Breast epithelium (tissue), 4 donors: Measurements from ENCODE around the gene CRYBG3. TPM values are rescaled to one million over a fixed set of nuclear protein-coding genes. Genes with fewer than 3 reads are reported as not detected.
A peak's percentile ranks its signal among the peaks of the same experiment; 100 is the strongest.

Experiments
- DNase-seq, 2 donors: peaks; one replicate each; pipeline ENCODE4 v3.0.0-alpha.2; 2019; ENCODE audit warnings: low spot score in 2 of 2
- H3K27ac ChIP-seq, 2 donors: fragments of 200-600 bp; sonication (generic) in 1 of 2; one replicate each; pipeline ENCODE4 v1.5.1; 2016 to 2019; ENCODE audit warnings: mild to moderate bottlenecking in 1 of 2
- H3K27me3 ChIP-seq, 2 donors: fragments of 200-600 bp; sonication (generic) in 1 of 2; one replicate each; pipeline versions ENCODE4 v1.5.1 to v1.6.0; 2017 to 2019; ENCODE audit warnings: control low read depth in 1 of 2, mild to moderate bottlenecking in 1 of 2
- H3K36me3 ChIP-seq: fragments of 200-600 bp; one replicate; pipeline ENCODE4 v1.5.1; 2019
- H3K4me1 ChIP-seq, 2 donors: fragments of 200-600 bp; sonication (generic); one replicate each; pipeline ENCODE4 v1.5.1; 2016 to 2019; ENCODE audit warnings: control low read depth in 1 of 2
- H3K4me3 ChIP-seq, 3 donors: fragments of 200-600 bp; sonication (generic); 1 replicate in 2 of 3; 2 replicates in 1 of 3; pipeline ENCODE4 v1.5.1; 2016 to 2019; ENCODE audit warnings: mild to moderate bottlenecking in 3 of 3, moderate library complexity in 2 of 3
- H3K9me3 ChIP-seq, 2 donors: fragments of 200-600 bp; sonication (generic) in 1 of 2; one replicate each; pipeline ENCODE4 v1.5.1; 2016 to 2019; ENCODE audit warnings: control low read depth in 1 of 2
- POLR2A ChIP-seq: fragments of 450-650 bp; IDR thresholded peaks from one replicate; pipeline ENCODE4 v1.6.1; 2016; ENCODE audit warnings: antibody characterized with exemption, mild to moderate bottlenecking, moderate library complexity
- POLR2AphosphoS5 ChIP-seq, 3 donors: sonication (generic); formaldehyde crosslinking; IDR thresholded peaks; one replicate each; pipeline ENCODE4 v1.6.1; 2017; ENCODE audit warnings: antibody characterized with exemption in 3 of 3
- intact Hi-C: fragments of 100-400 bp; cut with DNase I; formaldehyde crosslinking; loops from one replicate; pipeline ENCODE4 v1.15.1; 2023; ENCODE audit warnings: low total_unique reads
- total RNA-seq, 3 donors: library from RNA; depleted of rRNA; stranded (reverse); fragments of >200 nt; gene quantifications; one replicate each; pipeline ENCODE4 v1.1.0, GENCODE V29; 2016
- TF ChIP-seq, protein P1 (sequence below), 3 donors: fragments of 450-650 bp; IDR thresholded peaks; one replicate each; pipeline ENCODE4 v1.5.1; 2016 to 2017; ENCODE audit warnings: antibody characterized with exemption in 3 of 3, mild to moderate bottlenecking in 3 of 3, moderate library complexity in 3 of 3

The CRYBG3 gene
- total RNA-seq, 3 donors from 2014 or later: 25.5 to 37.9 (median 28.5) TPM

DNA sequence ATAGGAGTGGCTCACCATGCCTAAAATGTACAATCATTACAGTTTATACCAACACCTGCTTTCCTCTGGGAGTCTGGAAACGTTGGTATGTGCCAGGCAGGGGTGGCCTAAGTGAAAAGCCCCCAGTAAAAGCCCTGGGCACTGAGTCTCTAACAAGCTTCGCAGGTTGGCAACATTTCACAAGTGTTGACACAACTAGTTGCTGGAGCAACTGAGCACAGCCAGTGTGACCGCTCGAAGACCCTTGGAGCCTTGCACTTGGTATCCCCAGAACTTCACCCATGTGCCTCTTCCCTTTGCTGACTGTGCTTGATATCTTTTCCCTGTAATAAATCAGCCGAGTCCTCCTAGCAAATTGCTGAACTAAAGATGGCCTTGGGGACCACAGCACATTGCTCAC is 147.7 kb downstream of the CRYBG3 start:
- intact Hi-C loops: no loop called here
- H3K4me1 ChIP-seq: peaks cover 2 to 5% of the 10 kb centered on the region in 2 donors
- no peak overlapping the region for H3K27ac ChIP-seq
- no peak overlapping the region for H3K4me3 ChIP-seq
- no peaks in the 10 kb centered on the region for H3K36me3 ChIP-seq
- no peaks in the 10 kb centered on the region for H3K27me3 ChIP-seq
- DNase-seq: no peak
- H3K9me3 ChIP-seq: no peaks in the 10 kb centered on the region
- TF ChIP-seq POLR2A (no peak), POLR2AphosphoS5 (IDR thresholded peaks at IDR 0.05) (no peak)
- TF ChIP-seq, protein P1, sequence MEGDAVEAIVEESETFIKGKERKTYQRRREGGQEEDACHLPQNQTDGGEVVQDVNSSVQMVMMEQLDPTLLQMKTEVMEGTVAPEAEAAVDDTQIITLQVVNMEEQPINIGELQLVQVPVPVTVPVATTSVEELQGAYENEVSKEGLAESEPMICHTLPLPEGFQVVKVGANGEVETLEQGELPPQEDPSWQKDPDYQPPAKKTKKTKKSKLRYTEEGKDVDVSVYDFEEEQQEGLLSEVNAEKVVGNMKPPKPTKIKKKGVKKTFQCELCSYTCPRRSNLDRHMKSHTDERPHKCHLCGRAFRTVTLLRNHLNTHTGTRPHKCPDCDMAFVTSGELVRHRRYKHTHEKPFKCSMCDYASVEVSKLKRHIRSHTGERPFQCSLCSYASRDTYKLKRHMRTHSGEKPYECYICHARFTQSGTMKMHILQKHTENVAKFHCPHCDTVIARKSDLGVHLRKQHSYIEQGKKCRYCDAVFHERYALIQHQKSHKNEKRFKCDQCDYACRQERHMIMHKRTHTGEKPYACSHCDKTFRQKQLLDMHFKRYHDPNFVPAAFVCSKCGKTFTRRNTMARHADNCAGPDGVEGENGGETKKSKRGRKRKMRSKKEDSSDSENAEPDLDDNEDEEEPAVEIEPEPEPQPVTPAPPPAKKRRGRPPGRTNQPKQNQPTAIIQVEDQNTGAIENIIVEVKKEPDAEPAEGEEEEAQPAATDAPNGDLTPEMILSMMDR (IDR thresholded peaks at IDR 0.05): no peak

- no peak for TF ChIP-seq POLR2A
- TF ChIP-seq, protein P1 (IDR thresholded peaks at IDR 0.05): no peak
- no peak for TF ChIP-seq POLR2AphosphoS5 (IDR thresholded peaks at IDR 0.05)
- intact Hi-C loops: no loop called here
- peak overlapping the region in 1 of 2 donors; percentile 93 for H3K27ac ChIP-seq
- H3K4me3 ChIP-seq: no peak overlapping the region
- peaks cover 2 to 5% of the 10 kb centered on the region in 2 donors for H3K4me1 ChIP-seq
- DNase-seq: no peak
- no peaks in the 10 kb centered on the region for H3K36me3 ChIP-seq
- H3K27me3 ChIP-seq: no peaks in the 10 kb centered on the region
- H3K9me3 ChIP-seq: no peaks in the 10 kb centered on the region
These were observed 148.3 kb downstream of the CRYBG3 start for GRCh38 chr3:97970156-97970555.

DNA sequence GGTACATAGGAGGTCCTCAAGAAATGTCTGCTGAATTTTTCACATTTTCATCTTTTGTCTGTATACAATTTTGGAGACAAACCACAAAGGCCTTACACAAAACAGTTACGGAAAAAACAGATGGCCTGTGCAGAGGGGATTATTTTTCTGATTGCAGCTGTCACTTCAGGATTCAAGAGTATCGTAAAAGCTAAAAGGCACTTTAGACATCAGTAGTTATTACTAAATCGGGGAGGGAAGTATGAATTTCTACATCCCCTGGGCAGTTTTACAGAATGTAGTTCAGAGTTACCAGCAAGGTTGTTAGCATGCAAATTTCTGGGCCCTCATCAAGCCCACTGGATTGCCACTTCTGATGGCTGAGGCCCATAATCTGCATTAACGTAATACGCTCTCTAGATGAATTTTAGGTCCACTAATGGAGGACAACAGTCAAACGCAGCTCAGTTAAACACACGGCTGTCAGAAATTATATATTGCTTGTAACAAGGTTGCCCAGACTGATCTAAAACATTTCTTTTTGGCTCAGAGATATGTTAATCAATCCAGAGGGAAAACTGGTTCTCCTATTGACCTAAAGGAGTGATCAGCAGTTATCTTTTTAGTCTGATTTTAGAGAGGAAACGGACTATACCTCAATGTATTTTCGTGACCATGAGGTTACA is 149.3 kb downstream of the CRYBG3 start:
- peaks cover 2 to 5% of the 10 kb centered on the region in 2 donors for H3K4me1 ChIP-seq
- intact Hi-C loops: no loop called here
- peak overlapping the region; percentile 69 to 95 (median 82) for H3K4me3 ChIP-seq
- TF ChIP-seq POLR2AphosphoS5 (IDR thresholded peaks at IDR 0.05) (no peak), POLR2A (no peak)
- TF ChIP-seq, protein P1 (IDR thresholded peaks at IDR 0.05): no peak
- peak overlapping the region; percentile 93 to 98 for H3K27ac ChIP-seq
- no peaks in the 10 kb centered on the region for H3K27me3 ChIP-seq
- DNase-seq: no peak
- no peaks in the 10 kb centered on the region for H3K36me3 ChIP-seq
- no peaks in the 10 kb centered on the region for H3K9me3 ChIP-seq

GRCh38 chr3:97971679-97972567 is 150.1 kb downstream of the CRYBG3 start, which contains the start of gene RIOX2:
RIOX2 (minus strand) TSS chr3:97972431; CDS start chr3:97967593, 4,838 bp downstream.
- H3K27me3 ChIP-seq: no peaks in the 10 kb centered on the region
- H3K4me1 ChIP-seq: peaks cover 2 to 5% of the 10 kb centered on the region in 2 donors
- no peaks in the 10 kb centered on the region for H3K9me3 ChIP-seq
- no peaks in the 10 kb centered on the region for H3K36me3 ChIP-seq
- peak within 1 kb of the TSS; percentile 69 to 95 (median 82) for H3K4me3 ChIP-seq
- peak within 1 kb of the TSS; percentile 93 to 98 for H3K27ac ChIP-seq
- intact Hi-C loops: no loop called here
- peak; percentile 68 for DNase-seq
- TF ChIP-seq, protein P1 (IDR thresholded peaks at IDR 0.05): no peak
- TF ChIP-seq POLR2AphosphoS5 (IDR thresholded peaks at IDR 0.05): peak in 2 of 3 donors; percentile 30 to 35

DNA sequence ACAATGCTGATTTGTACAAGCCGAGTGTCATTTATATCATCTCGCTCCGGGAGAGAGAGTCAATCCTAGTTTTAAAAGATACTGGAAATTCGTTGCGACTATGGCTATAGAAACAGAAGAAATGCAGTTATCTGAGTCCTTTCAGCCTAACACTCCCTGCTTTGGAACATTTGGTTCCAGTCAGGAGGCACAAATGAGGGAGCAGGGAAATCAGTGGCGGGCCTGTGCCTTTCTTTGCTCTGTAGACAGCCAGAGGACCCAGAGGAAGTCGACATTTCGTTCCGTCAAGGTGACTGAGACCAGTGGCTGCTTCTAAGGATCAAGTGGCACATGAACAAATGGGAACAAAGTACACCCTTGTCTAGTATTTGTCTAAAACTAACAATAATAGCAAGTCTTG is 151.2 kb downstream of the CRYBG3 start:
- TF ChIP-seq POLR2AphosphoS5 (IDR thresholded peaks at IDR 0.05) (no peak), POLR2A (no peak)
- TF ChIP-seq, protein P1 (IDR thresholded peaks at IDR 0.05): no peak
- intact Hi-C loops: no loop called here
- Histone ChIP-seq H3K27ac (no peak overlapping the region), H3K4me1 (peaks cover 2 to 5% of the 10 kb centered on the region in 2 donors), H3K9me3 (no peaks in the 10 kb centered on the region), H3K36me3 (no peaks in the 10 kb centered on the region), H3K27me3 (no peaks in the 10 kb centered on the region), H3K4me3 (peak overlapping the region; percentile 69 to 95 (median 82))
- no peak for DNase-seq
